ENCODE results near the gene UBR2.
"Not testable (repeated sequence)": the region's sequence is repeated elsewhere in the genome, so short reads cannot be mapped to it uniquely, and the experiment has no call there.

Gene UBR2

GRCh38 chr6:42555477-42556457 is 8.1 kb upstream of the UBR2 start:
- DNase-seq, result no peak
- intact Hi-C loops (cut with DNase I; ENCODE audit: low total_unique reads), result no loop called here
- Histone ChIP-seq H3K27ac (no peak overlapping the region), H3K4me1 (peaks cover 0 to 7% (median 2%) of the 10 kb centered on the region in 4 donors), H3K9me3 (no peaks in the 10 kb centered on the region), H3K36me3 (no peaks in the 10 kb centered on the region), H3K4me3 (no peak overlapping the region), H3K27me3 (no peaks in the 10 kb centered on the region)
- TF ChIP-seq CTCF (IDR thresholded peaks at IDR 0.05), result no peak

- H3K27me3 ChIP-seq, result no peaks in the 10 kb centered on the region
- H3K4me1 ChIP-seq, result peaks cover 0 to 7% (median 2%) of the 10 kb centered on the region in 4 donors
- DNase-seq, result no peak
- no peak overlapping the region for H3K4me3 ChIP-seq
- H3K36me3 ChIP-seq, result no peaks in the 10 kb centered on the region
- intact Hi-C loops (cut with DNase I; ENCODE audit: low total_unique reads), result no loop called here
- H3K9me3 ChIP-seq, result no peaks in the 10 kb centered on the region
- no peak for TF ChIP-seq CTCF (IDR thresholded peaks at IDR 0.05)
- no peak overlapping the region for H3K27ac ChIP-seq
These were observed 7.4 kb upstream of the UBR2 start for GRCh38 chr6:42556462-42556861.

- H3K4me1 ChIP-seq; intact Hi-C loops (cut with DNase I; ENCODE audit: low total_unique reads); DNase-seq; H3K27me3 ChIP-seq; H3K4me3 ChIP-seq; H3K9me3 ChIP-seq; H3K27ac ChIP-seq; H3K36me3 ChIP-seq: not testable (repeated sequence)
These were observed 4.6 kb upstream of the UBR2 start for GRCh38 chr6:42559276-42559675.

GRCh38 chr6:42561986-42562385 is 1.8 kb upstream of the UBR2 start:
- peaks cover 0 to 19% (median 9%) of the 10 kb centered on the region in 4 donors for H3K4me1 ChIP-seq
- intact Hi-C loops (cut with DNase I; ENCODE audit: low total_unique reads), result loop anchor here (5.0 kb wide), 1 partner anchor 185 kb away; the partner anchor contains the start of gene TBCC
- H3K27ac ChIP-seq, result no peak overlapping the region
- H3K27me3 ChIP-seq, result no peaks in the 10 kb centered on the region
- no peak for DNase-seq
- TF ChIP-seq CTCF (IDR thresholded peaks at IDR 0.05), result no peak
- H3K36me3 ChIP-seq, result no peaks in the 10 kb centered on the region
- no peak overlapping the region for H3K4me3 ChIP-seq
- H3K9me3 ChIP-seq, result no peaks in the 10 kb centered on the region

GRCh38 chr6:42562788-42563405 is 932 bp upstream of the UBR2 start:
- Histone ChIP-seq H3K9me3 (no peaks in the 10 kb centered on the region), H3K27ac (no peak overlapping the region), H3K4me3 (no peak overlapping the region), H3K36me3 (no peaks in the 10 kb centered on the region), H3K27me3 (no peaks in the 10 kb centered on the region), H3K4me1 (peaks cover 0 to 28% (median 13%) of the 10 kb centered on the region in 4 donors)
- intact Hi-C loops (cut with DNase I; ENCODE audit: low total_unique reads), result loop anchor here (5.0 kb wide), 1 partner anchor 184 kb away; the partner anchor contains the start of gene TBCC
- DNase-seq, result no peak
- TF ChIP-seq CTCF (IDR thresholded peaks at IDR 0.05), result no peak

- TF ChIP-seq CTCF (IDR thresholded peaks at IDR 0.05), result no peak
These were observed 637 bp downstream of the UBR2 start for GRCh38 chr6:42564506-42564825.

More at GRCh38 chr6:42564506-42564825, 637 bp downstream of the UBR2 start:
- Histone ChIP-seq H3K27me3 (no peaks in the 10 kb centered on the region), H3K4me1 (peaks cover 0 to 39% (median 19%) of the 10 kb centered on the region in 4 donors), H3K36me3 (no peaks in the 10 kb centered on the region), H3K9me3 (no peaks in the 10 kb centered on the region), H3K27ac (peak overlapping the region; percentile 97 to 99), H3K4me3 (peak overlapping the region; percentile 97 to 98)
- DNase-seq, result no peak
- intact Hi-C loops (cut with DNase I; ENCODE audit: low total_unique reads), result loop anchor here (5.0 kb wide), 1 partner anchor 183 kb away; the partner anchor contains the start of gene TBCC
